CD4-positive, alpha-beta T cell treated with Interleukin-10 for 1 hour (primary cell): Measurements from ENCODE around the gene ZNF862.
"Not testable (repeated sequence)": the region's sequence is repeated elsewhere in the genome, so short reads cannot be mapped to it uniquely, and the experiment has no call there.

Experiments used
- DNase-seq: peaks from one replicate; pipeline ENCODE4 v3.0.0-alpha.2; 2020

Gene ZNF862

DNA sequence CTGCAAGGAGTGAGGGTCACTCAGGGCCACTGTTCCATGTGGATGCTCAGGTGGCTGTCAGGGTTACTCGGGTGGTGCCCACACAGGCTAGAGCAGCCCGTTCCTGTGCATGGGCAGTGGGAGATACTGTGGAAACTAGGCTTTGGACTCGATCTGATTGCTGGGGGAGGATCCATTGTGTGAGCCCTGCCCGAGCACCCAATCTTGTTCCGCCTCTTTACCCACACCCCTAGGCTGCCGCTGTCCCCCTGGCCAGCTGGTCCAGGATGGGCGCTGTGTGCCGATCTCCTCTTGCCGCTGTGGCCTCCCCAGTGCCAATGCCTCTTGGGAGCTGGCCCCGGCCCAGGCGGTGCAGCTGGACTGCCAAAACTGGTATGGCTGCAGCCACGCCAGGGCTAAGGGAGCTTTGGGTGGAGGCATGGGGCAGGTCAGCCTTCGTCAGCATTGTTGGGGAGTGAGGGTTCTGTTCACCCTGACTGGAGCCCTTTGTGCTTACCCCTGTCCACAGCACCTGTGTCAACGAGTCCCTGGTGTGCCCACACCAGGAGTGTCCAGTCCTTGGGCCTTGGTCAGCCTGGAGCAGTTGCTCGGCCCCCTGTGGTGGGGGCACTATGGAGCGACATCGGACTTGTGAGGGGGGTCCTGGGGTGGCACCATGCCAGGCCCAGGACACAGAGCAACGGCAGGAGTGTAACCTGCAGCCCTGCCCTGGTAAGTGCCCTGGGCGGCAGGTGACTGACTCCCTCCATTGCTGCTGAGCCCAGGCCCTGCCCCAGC, 12.4 kb upstream of the ZNF862 start:
- DNase-seq = no peak

DNA sequence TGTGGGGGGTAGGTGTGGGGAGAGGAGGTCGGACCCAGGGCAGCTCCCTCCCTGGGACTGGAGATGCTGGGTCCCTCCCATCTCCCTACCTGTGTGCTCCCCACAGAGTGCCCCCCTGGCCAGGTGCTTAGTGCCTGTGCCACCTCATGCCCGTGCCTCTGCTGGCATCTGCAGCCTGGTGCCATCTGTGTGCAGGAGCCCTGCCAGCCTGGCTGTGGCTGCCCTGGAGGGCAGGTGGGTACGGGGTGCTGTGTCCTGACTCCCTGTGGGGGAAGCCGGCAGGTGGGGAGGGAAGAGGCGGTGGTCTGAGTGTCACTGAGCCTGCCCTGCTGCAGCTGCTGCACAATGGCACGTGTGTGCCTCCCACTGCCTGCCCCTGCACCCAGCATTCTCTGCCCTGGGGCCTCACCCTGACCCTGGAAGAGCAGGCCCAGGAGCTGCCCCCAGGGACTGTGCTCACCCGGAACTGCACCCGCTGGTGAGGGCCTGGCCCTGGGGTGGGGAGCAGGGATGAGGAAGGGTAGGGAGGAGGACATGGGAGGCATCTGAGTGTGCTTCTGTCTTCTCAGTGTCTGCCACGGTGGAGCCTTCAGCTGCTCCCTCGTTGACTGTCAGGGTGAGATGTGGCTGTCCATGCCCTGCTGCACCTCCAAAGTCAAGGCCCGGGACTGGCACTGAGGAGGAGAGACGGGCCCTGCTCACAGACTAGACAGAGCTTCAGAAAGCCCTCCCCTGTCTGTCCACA, 11.7 kb upstream of the ZNF862 start:
- no peak for DNase-seq

GRCh38 chr7:149827089-149827981, 10.8 kb upstream of the ZNF862 start:
- DNase-seq = no peak

DNA sequence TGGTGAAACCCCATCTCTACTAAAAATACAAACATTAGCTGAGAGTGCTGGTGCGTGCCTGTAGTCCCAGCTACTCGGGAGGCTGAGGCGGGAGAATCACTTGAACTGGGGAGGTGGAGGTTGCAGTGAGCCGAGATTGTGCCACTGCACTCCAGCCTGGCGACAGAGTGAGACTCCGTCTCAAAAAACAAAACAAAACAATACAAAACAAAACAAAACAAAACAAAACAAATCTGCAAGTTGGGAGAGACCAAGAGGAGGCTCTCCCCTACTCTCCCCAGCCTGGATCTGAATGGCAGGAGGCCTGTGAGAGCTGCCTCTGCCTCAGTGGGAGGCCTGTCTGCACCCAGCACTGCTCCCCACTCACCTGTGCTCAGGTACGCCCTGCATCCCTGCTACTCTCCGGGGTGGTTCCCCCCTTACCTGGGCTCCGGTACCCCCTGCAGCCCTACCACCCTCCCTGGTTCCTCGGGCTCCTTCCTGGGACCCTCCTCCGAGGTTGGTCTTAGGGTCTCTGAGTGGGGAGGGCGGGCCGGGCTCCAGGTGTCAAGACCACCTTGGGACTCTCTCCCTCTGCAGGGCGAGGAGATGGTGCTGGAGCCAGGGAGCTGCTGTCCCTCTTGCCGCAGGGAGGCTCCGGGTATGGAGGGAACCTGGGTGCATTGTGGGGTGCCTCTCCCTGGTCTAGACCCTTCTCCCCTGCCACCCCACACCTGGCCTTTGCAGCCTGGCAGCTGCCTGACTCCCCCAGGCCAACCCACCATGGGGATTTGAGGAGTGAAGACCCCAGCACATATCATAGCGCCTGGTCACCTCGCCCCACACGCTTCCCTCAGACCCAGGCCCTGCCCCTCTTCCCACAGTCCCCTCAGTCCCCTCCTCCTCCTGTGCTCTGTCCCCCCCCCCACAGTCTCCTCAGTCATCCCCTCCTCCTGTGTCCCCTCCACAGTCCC, 9.5 kb upstream of the ZNF862 start:
- DNase-seq = no peak

DNA sequence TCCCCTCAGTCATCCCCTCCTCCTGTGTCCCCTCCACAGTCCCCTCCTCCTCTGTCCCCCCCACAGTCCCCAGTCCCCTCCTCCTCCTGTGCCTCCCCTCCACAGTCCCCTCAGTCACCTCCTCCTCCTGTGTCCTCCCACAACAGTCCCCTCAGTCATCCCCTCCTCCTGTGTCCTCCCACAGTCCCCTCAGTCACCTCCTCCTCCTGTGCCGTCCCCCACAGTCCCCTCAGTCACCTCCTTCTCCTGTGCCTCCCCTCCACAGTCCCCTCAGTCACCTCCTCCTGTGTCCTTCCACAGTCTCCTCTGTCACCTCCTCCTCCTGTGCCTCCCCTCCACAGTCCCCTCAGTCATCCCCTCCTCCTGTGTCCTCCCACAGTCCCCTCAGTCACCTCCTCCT, 7.6 kb upstream of the ZNF862 start:
- DNase-seq = not testable (repeated sequence)

DNA sequence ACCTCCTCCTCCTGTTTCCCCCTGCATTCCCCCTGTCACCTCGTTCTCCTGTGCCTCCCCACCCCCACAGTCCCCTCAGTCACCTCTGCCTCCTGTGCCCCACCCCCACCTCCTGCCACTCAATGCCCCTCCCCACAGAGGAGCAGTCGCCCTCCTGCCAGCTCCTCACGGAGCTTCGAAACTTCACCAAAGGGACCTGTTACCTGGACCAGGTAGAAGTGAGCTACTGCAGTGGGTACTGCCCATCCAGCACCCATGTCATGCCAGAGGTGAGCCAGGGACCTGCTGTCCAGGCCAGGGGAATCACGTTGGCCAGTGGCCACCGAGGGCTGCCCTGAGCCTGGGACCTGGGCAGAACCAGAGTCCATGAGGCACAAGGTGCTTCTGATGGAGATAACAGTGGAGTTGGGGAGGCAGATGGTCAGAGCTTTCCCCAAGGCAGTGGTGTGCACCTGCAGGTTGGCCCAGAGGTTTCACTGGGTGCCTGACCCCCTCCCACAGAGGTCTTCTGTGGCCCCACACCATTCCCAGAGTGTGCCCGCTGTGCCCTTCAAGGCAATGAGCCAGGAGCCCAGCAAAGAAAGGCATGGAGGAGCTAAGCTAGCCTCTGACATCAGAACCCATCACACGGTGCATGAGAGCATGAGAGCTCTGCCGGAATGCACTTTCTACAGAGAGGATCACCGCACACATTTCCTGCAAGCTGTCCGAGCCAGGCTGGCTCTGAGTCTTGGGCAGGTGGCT, 7.0 kb upstream of the ZNF862 start:
- no peak for DNase-seq

GRCh38 chr7:149831741-149832219, 6.4 kb upstream of the ZNF862 start:
- DNase-seq = no peak

- no peak for DNase-seq
Observed at GRCh38 chr7:149832332-149833041, 5.7 kb upstream of the ZNF862 start.

DNA sequence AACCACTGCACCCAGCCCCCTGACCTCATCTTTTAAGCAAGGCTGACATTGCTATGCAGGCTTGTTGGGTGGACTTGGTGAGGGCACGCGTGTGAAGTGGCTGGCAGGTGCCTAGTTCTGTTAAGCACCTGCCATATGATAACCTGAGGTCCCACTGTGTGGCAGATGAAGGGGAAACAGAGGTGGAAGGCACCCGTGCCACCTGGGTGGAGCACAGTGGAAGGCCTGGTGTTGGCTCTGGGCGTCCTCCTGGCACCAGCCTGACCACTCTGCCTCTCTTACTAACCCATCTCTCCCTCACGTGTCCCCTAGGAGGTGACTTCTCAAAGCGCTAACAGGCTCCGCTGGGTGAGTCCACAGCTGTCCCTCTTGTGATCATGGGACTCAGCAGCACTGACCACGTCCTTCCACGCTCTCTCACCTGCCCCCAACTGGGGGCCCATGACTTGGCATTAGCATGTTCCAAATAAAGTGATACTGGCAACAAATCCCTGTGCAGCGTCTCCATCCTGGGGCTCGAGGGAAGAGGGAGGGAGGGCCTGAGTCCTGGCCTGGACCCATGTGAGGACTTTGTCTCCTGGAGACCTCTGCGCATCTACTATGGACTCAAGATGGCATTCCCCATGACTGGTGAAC, 4.6 kb upstream of the ZNF862 start:
- DNase-seq = no peak

DNA sequence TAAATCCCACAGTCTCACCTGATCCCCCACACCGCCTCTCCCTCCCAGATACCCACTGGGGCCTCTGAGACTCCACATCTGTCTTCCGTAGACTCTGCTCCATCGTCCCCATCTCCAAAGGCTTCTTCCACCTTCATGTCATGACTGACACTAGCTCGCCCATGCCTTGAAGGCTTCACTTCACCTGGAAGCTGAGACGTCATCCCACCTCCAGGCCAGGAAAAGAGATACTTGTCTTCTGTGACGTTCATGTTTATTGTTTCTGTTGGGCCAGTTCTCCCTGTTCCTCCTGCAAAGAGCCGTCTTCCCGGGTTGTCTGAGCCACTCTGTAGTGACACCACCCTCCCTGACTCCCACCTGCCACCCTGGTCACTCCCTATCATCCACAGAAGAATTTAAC, 3.6 kb upstream of the ZNF862 start:
- no peak for DNase-seq

- no peak for DNase-seq
Observed at GRCh38 chr7:149836434-149836833, 1.7 kb upstream of the ZNF862 start.

GRCh38 chr7:149837564-149838223, 481 bp upstream of the ZNF862 start:
- no peak for DNase-seq

DNA sequence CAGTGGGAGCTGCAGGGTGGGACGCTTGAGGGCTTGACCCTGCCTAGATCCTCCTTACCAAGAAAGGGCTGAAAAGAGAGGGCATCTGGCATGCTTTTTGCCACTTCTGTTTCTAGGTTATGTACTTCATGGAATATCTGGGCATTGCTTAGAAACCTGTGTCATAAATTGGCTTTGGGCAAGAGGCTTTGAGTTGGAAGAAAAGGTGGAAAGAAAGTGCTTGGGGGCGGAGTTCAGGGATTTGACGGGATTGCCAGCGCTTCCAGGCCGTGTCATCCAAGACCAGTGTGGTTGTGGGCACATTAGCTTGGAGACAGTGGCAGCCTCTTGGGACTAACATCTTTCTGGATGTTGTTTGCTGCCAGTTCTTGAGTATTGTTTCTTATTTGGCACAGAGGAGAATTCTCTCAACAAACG, 825 bp downstream of the ZNF862 start:
- no peak for DNase-seq

GRCh38 chr7:149839933-149840332, 1.8 kb downstream of the ZNF862 start:
- DNase-seq = no peak

DNA sequence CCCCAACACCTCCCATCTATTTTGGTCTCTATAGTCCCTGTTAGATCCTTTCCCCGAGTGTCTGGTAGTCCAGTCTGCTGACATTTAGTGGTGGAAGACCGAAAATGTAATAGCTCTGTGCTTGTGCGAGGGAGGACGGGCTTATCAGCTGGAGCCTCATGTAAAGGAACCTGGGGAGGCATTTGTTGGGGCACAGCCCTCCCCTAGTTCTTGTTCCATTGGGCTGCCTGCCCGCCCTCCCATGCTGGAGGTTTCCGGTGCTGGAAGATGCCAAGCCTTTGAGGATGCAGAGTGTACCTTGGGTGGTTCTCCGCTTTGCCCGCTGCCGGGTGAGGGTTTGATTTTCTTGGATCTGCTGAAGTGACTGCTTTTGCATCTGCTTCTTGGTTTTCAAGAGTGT, 5.4 kb downstream of the ZNF862 start:
- DNase-seq = no peak

- no peak for DNase-seq
Observed at GRCh38 chr7:149844445-149844844, 6.3 kb downstream of the ZNF862 start.

GRCh38 chr7:149845257-149845980, 7.2 kb downstream of the ZNF862 start:
- DNase-seq = no peak

GRCh38 chr7:149846021-149846420, 7.8 kb downstream of the ZNF862 start:
- DNase-seq = no peak
